HG03108 (cell line): ENCODE results near the gene BCR.

Experiments used
- ATAC-seq: cut with Tn5 transposase; IDR thresholded peaks from one replicate; pipeline ENCODE4 v1.9.1; 2021; ENCODE audit warnings: moderate library complexity; ENCODE audit not compliant: unreplicated experiment

The BCR gene

GRCh38 chr22:23272834-23273233 is 92.5 kb downstream of the BCR start:
- no peak for ATAC-seq

GRCh38 chr22:23273445-23274145 is 93.3 kb downstream of the BCR start:
- ATAC-seq = no peak

GRCh38 chr22:23274146-23274526 is 93.8 kb downstream of the BCR start:
- no peak for ATAC-seq

GRCh38 chr22:23274891-23275694 is 94.8 kb downstream of the BCR start:
- ATAC-seq = no peak

GRCh38 chr22:23275751-23276150 is 95.4 kb downstream of the BCR start:
- no peak for ATAC-seq

GRCh38 chr22:23276656-23277582 is 96.6 kb downstream of the BCR start:
- ATAC-seq = no peak

- no peak for ATAC-seq
Observed at GRCh38 chr22:23277583-23278295, 97.4 kb downstream of the BCR start.

GRCh38 chr22:23278883-23279675 is 98.8 kb downstream of the BCR start:
- no peak for ATAC-seq

GRCh38 chr22:23279781-23280180 is 99.5 kb downstream of the BCR start:
- no peak for ATAC-seq

GRCh38 chr22:23280356-23281052 is 100.2 kb downstream of the BCR start:
- no peak for ATAC-seq

- no peak for ATAC-seq
Observed at GRCh38 chr22:23281053-23281405, 100.7 kb downstream of the BCR start.

- ATAC-seq = no peak
Observed at GRCh38 chr22:23281406-23282088, 101.2 kb downstream of the BCR start.

GRCh38 chr22:23282089-23282501 is 101.8 kb downstream of the BCR start:
- ATAC-seq = no peak

GRCh38 chr22:23282516-23282915 is 102.2 kb downstream of the BCR start:
- ATAC-seq = no peak

GRCh38 chr22:23282986-23283385 is 102.7 kb downstream of the BCR start:
- no peak for ATAC-seq

GRCh38 chr22:23283591-23284503 is 103.5 kb downstream of the BCR start:
- ATAC-seq = no peak

- no peak for ATAC-seq
Observed at GRCh38 chr22:23284504-23285033, 104.3 kb downstream of the BCR start.

GRCh38 chr22:23285236-23285635 is 104.9 kb downstream of the BCR start:
- no peak for ATAC-seq
